B cell (primary cell): ENCODE data around the gene FBXL13. TPM values are rescaled to one million over a fixed set of nuclear protein-coding genes. Genes with fewer than 3 reads are reported as not detected.

Experiments
- ATAC-seq: fragments of 200-7000 bp; cut with Tn5 transposase; one replicate; pipeline ENCODE4 v1.10.0; 2021; ENCODE audit warnings: low read depth, mild to moderate bottlenecking, moderate number of reproducible peaks, moderate library complexity
- CTCF ChIA-PET: fragments of 350-600 bp; sonication (Branson Sonifier 250); formaldehyde crosslinking; loops from one replicate; lab custom pipeline; 2021; ENCODE audit warnings: antibody characterized with exemption, inconsistent platforms; lab: Charles Lee
- POLR2A ChIA-PET: fragments of 350-600 bp; sonication (Branson Sonifier 250); formaldehyde crosslinking; loops from one replicate; lab custom pipeline; 2021; ENCODE audit warnings: antibody characterized with exemption; lab: Charles Lee
- DNase-seq: peaks from one replicate; pipeline ENCODE4 v3.0.0; 2013
- H2AFZ ChIP-seq: 2 replicates; pipeline ENCODE4 v1.6.1; 2012; ENCODE audit warnings: mild to moderate bottlenecking, low read depth, low read length; ENCODE audit not compliant: insufficient read depth, poor library complexity, severe bottlenecking
- H3K27ac ChIP-seq, 2 donors: 1 replicate in 1 of 2; 2 replicates in 1 of 2; pipeline ENCODE4 v1.5.1; 2012 to 2013; ENCODE audit warnings: low read length in 2 of 2, mild to moderate bottlenecking in 2 of 2, moderate library complexity in 1 of 2
- H3K27me3 ChIP-seq, 4 experiments: fragments of 200-600 bp in 1 of 4; sonication (generic) in 1 of 4; replicated peaks in 1 of 4; 1 replicate in 2 of 4; 2 replicates in 2 of 4; pipeline versions ENCODE4 v1.6.1 to v1.7.0; 2013 to 2016; ENCODE audit warnings: low read length in 3 of 4, mild to moderate bottlenecking in 2 of 4, mixed read lengths in 1 of 4, moderate library complexity in 1 of 4; ENCODE audit not compliant: insufficient read depth in 4 of 4, control insufficient read depth in 3 of 4; ENCODE audit errors: control extremely low read depth in 1 of 4
- H3K36me3 ChIP-seq, 2 experiments: replicated peaks in 1 of 2; 1 replicate in 1 of 2; 2 replicates in 1 of 2; pipeline versions ENCODE4 v1.6.1 to v1.7.1; 2013; ENCODE audit warnings: low read length in 1 of 2; ENCODE audit not compliant: insufficient read depth in 2 of 2, control insufficient read depth in 1 of 2; ENCODE audit errors: control extremely low read depth in 1 of 2, extremely low read depth in 1 of 2
- H3K4me1 ChIP-seq, 2 donors: fragments of 200-600 bp in 1 of 2; sonication (generic) in 1 of 2; 1 replicate in 1 of 2; 2 replicates in 1 of 2; pipeline versions ENCODE4 v1.5.1 to v1.6.1; 2013 to 2017; ENCODE audit warnings: low read length in 2 of 2; ENCODE audit not compliant: control insufficient read depth in 2 of 2, insufficient read depth in 2 of 2
- H3K4me2 ChIP-seq: replicated peaks from 2 replicates; pipeline ENCODE3; 2012; ENCODE audit warnings: mild to moderate bottlenecking, low read depth, low read length; ENCODE audit not compliant: poor library complexity, severe bottlenecking
- H3K4me3 ChIP-seq, 5 experiments: fragments of 200-600 bp in 1 of 5; sonication (generic) in 1 of 5; 1 replicate in 3 of 5; 2 replicates in 2 of 5; pipeline versions ENCODE4 v1.5.1 to v1.7.0; 2011 to 2016; ENCODE audit warnings: low read length in 4 of 5, mild to moderate bottlenecking in 4 of 5, low read depth in 2 of 5, control low read depth in 1 of 5, moderate library complexity in 1 of 5; ENCODE audit not compliant: insufficient read depth in 1 of 5; ENCODE audit errors: control extremely low read depth in 1 of 5, extremely low read depth in 1 of 5
- H3K79me2 ChIP-seq: fragments of 200-600 bp; sonication (generic); one replicate; pipeline ENCODE4 v1.6.0; 2016; ENCODE audit warnings: low read length; ENCODE audit not compliant: control insufficient read depth, insufficient read depth
- H3K9ac ChIP-seq: fragments of 200-600 bp; sonication (generic); 2 replicates; pipeline ENCODE4 v1.6.1; 2017; ENCODE audit warnings: mild to moderate bottlenecking, low read length, moderate library complexity
- H3K9me3 ChIP-seq, 3 donors: one replicate each; pipeline versions ENCODE4 v1.6.1 to v1.7.1; 2013; ENCODE audit warnings: low read length in 2 of 3; ENCODE audit not compliant: control insufficient read depth in 2 of 3, insufficient read depth in 1 of 3; ENCODE audit errors: control extremely low read depth in 1 of 3
- H4K20me1 ChIP-seq: 2 replicates; pipeline ENCODE4 v1.6.0; 2012; ENCODE audit warnings: mild to moderate bottlenecking, low read length; ENCODE audit not compliant: insufficient read depth, control insufficient read depth, poor library complexity, severe bottlenecking
- H3K27ac Mint-ChIP-seq: one replicate; pipeline ENCODE4 v1.8.0; 2021; ENCODE audit warnings: mixed read lengths
- H3K27me3 Mint-ChIP-seq: one replicate; pipeline ENCODE4 v1.8.0; 2021; ENCODE audit warnings: mixed read lengths
- H3K4me1 Mint-ChIP-seq: one replicate; pipeline ENCODE4 v1.8.0; 2021; ENCODE audit warnings: mixed read lengths
- H3K4me3 Mint-ChIP-seq: one replicate; pipeline ENCODE4 v1.8.0; 2021; ENCODE audit warnings: mixed read lengths
- H3K9me3 Mint-ChIP-seq: one replicate; pipeline ENCODE4 v1.8.0; 2022; ENCODE audit warnings: mixed read lengths; ENCODE audit not compliant: insufficient read depth
- EZH2 ChIP-seq: IDR thresholded peaks from 2 replicates; pipeline ENCODE4 v1.6.1; 2012; ENCODE audit warnings: borderline replicate concordance, low read depth, mild to moderate bottlenecking, moderate library complexity, low read length; ENCODE audit not compliant: insufficient read depth, poor library complexity, severe bottlenecking
- WGBS: methylation state at CpG from one replicate; pipeline ENCODE4 v1.1.5; 2013; ENCODE audit warnings: missing lambda C conversion rate; ENCODE audit not compliant: insufficient coverage; 5-methylcytosine and 5-hydroxymethylcytosine counted together
- intact Hi-C: fragments of 100-400 bp; cut with micrococcal nuclease; formaldehyde crosslinking; loops from one replicate; pipeline ENCODE4 v1.10.0; 2022
- polyA plus RNA-seq: library from polyadenylated mRNA; depleted of rRNA; stranded (reverse); fragments of >200 nt; gene quantifications from 2 replicates; pipeline ENCODE4 v1.2.3, GENCODE V29; 2012
- total RNA-seq, 2 donors: library from RNA; stranded (reverse); fragments of 120-200 nt in 1 of 2; gene quantifications; 1 replicate in 1 of 2; 2 replicates in 1 of 2; pipeline versions ENCODE4 v1.2.3 to v1.2.4, GENCODE V29; 2013 to 2022
- TF ChIP-seq, protein P1 (sequence below): fragments of 200-600 bp; IDR thresholded peaks from one replicate; pipeline ENCODE4 v1.8.0; 2022; ENCODE audit warnings: antibody characterized with exemption, mild to moderate bottlenecking

The FBXL13 gene
- total and polyA plus RNA-seq, 2 donors (not counting 1 experiment from before 2014, with no cell fraction given) = 0.22 to 4.0 TPM

DNA sequence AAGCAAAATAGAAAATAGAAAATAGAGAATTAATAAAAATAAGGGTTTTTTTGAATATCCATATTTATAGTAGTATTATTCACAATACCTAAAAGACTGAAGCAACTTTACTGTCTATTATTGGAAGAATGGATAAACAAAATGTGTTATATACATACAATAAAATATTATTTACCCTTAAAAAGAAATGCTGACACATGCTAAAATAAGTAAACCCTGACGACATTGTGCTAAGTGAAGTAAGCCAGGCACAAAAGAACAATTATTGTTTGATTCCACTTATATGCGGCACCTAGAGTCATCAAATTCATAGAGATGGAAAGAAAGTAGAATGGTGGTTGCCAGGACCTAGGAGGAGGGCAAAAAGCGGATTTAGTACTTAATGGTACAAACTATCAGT is 122.8 kb downstream of the FBXL13 start:
- H3K27me3 Mint-ChIP-seq = peaks cover 5% of the 10 kb centered on the region
- Histone ChIP-seq H2AFZ (no peak overlapping the region), H3K79me2 (no peaks in the 10 kb centered on the region), H4K20me1 (no peaks in the 10 kb centered on the region), H3K27me3 (no peaks in the 10 kb centered on the region), H3K4me3 (no peak overlapping the region), H3K4me1 (no peaks in the 10 kb centered on the region), H3K9me3 (no peaks in the 10 kb centered on the region), H3K4me2 (no peak overlapping the region), H3K9ac (no peak overlapping the region), H3K27ac (no peak overlapping the region), H3K36me3 (no peaks in the 10 kb centered on the region)
- no peak for TF ChIP-seq EZH2
- TF ChIP-seq, protein P1, sequence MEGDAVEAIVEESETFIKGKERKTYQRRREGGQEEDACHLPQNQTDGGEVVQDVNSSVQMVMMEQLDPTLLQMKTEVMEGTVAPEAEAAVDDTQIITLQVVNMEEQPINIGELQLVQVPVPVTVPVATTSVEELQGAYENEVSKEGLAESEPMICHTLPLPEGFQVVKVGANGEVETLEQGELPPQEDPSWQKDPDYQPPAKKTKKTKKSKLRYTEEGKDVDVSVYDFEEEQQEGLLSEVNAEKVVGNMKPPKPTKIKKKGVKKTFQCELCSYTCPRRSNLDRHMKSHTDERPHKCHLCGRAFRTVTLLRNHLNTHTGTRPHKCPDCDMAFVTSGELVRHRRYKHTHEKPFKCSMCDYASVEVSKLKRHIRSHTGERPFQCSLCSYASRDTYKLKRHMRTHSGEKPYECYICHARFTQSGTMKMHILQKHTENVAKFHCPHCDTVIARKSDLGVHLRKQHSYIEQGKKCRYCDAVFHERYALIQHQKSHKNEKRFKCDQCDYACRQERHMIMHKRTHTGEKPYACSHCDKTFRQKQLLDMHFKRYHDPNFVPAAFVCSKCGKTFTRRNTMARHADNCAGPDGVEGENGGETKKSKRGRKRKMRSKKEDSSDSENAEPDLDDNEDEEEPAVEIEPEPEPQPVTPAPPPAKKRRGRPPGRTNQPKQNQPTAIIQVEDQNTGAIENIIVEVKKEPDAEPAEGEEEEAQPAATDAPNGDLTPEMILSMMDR = no peak
- no peak overlapping the region for H3K27ac Mint-ChIP-seq
- peaks cover 5% of the 10 kb centered on the region for H3K9me3 Mint-ChIP-seq
- no peaks in the 10 kb centered on the region for H3K4me1 Mint-ChIP-seq
- CTCF ChIA-PET = no interaction called here
- ATAC-seq (no peak), DNase-seq (no peak)
- POLR2A ChIA-PET = no interaction called here
- intact Hi-C loops = no loop called here
- WGBS = 100% methylated on average over 2 of the region's 3 CpGs
- H3K4me3 Mint-ChIP-seq = no peak overlapping the region

DNA sequence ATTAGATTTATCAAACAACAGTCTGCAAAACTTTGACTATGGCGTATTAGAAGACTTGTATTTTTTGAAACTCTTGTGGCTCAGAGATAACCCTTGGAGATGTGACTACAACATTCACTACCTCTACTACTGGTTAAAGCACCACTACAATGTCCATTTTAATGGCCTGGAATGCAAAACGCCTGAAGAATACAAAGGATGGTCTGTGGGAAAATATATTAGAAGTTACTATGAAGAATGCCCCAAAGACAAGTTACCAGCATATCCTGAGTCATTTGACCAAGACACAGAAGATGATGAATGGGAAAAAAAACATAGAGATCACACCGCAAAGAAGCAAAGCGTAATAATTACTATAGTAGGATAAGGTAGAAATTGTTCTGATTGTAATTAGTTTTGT is 130.4 kb downstream of the FBXL13 start:
- no peaks in the 10 kb centered on the region for H3K9me3 ChIP-seq
- no peak for ATAC-seq
- Mint-ChIP-seq H3K9me3 (no peaks in the 10 kb centered on the region), H3K27me3 (no peaks in the 10 kb centered on the region), H3K4me3 (no peak overlapping the region), H3K27ac (no peak overlapping the region), H3K4me1 (no peaks in the 10 kb centered on the region)
- no peak overlapping the region for H3K4me3 ChIP-seq
- no peaks in the 10 kb centered on the region for H3K27me3 ChIP-seq
- ChIA-PET CTCF (no interaction called here), POLR2A (no interaction called here)
- no peak overlapping the region for H3K4me2 ChIP-seq
- intact Hi-C loops = no loop called here
- no CpG with 5 or more reads among the region's 4 CpGs for WGBS
- H3K27ac ChIP-seq = no peak overlapping the region
- H3K79me2 ChIP-seq = no peaks in the 10 kb centered on the region
- no peak for DNase-seq
- TF ChIP-seq EZH2 = no peak
- TF ChIP-seq, protein P1 = no peak
- H4K20me1 ChIP-seq = no peaks in the 10 kb centered on the region
- H2AFZ ChIP-seq = no peak overlapping the region
- H3K36me3 ChIP-seq = no peaks in the 10 kb centered on the region
- H3K9ac ChIP-seq = no peak overlapping the region
- H3K4me1 ChIP-seq = no peaks in the 10 kb centered on the region
